Raji (cell line): Measurements from ENCODE around the gene PSMC3IP.

Experiments used
- POLR2A ChIP-seq: IDR thresholded peaks from 2 replicates; pipeline ENCODE4 v1.6.1; 2011; ENCODE audit warnings: low read depth, low read length, control low read depth; ENCODE audit not compliant: insufficient read depth

The PSMC3IP gene, protein sequence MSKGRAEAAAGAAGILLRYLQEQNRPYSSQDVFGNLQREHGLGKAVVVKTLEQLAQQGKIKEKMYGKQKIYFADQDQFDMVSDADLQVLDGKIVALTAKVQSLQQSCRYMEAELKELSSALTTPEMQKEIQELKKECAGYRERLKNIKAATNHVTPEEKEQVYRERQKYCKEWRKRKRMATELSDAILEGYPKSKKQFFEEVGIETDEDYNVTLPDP

DNA sequence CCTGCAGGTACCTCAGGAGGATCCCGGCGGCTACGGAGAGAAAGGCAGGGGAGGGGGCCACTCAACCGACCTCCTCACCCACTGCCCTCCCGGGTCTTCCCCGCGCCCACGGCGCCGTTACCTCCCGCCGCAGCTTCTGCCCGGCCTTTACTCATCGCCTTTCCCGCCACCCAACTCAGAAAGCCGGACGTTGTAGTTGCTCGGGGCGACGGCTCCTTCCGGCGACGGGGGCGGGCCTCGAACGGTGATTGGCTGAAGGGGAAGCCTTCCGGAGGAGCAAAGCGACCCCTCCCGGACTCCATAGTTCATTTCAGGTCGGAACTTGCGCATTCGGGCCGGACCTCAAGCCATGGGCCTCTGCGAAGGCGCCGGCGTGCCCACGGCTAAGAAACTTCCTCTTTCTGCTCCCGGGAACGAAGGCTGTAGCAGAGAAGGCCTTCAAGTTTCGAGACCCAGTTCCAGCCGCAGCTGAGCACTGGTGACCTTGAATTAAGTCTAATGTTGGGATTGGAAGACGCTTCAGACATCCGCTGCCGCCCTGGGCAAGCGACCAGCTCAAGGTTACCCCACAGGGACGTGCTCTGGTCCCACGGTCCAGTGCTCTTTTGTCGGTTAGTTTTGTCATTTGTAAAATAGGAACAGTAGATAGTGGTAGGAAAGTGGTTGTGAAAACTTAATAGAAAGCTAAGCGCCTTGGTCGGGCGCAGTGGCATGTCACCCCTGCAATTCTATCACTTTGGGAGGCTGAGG, at the start of gene PSMC3IP:
Gene PSMC3IP, minus strand, starts transcription at position 198 of the 750 bp plus-strand sequence. Its CDS starts 43 bp downstream, at position 155.
- TF ChIP-seq POLR2A: peak; percentile 81

DNA sequence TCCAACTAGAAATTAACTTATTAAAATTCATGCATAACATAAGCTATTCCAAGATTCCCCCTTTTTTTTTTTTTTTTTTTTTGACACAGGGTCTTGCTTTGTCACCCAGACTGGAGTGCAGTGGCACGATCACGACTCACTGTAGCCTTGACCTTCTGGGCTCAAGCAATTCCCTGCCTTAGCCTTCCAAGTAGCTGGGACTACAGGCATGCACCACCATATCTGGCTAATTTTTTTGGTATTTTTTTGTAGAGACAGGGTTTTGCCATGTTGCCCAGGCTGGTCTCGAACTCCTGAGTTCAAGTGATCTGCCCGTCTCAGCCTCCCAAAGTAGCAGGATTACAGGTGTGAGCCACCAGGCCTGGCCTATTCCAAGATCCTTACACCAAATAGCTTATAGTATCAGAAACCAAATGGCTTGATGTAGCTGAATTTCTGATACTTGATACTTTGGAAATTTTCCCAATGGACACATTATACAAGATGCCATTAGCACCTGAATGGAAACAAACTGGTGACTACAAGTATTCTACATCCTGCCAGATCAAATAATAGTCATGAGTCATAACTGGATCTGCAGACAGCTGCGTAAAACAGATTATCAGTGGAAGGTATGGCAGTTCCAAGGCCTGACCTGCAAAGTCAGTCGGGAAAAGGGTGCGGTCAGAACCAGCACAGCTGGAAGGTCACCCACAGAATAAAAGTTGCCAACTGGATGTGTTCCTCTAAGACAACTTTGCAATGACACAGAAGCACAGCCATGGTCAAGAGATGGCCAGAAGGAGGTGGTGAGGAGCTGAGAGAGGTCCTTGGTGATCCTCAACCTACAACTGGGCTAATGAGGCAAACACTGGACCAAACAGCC, 46.4 kb upstream of the PSMC3IP start:
- no peak for TF ChIP-seq POLR2A

DNA sequence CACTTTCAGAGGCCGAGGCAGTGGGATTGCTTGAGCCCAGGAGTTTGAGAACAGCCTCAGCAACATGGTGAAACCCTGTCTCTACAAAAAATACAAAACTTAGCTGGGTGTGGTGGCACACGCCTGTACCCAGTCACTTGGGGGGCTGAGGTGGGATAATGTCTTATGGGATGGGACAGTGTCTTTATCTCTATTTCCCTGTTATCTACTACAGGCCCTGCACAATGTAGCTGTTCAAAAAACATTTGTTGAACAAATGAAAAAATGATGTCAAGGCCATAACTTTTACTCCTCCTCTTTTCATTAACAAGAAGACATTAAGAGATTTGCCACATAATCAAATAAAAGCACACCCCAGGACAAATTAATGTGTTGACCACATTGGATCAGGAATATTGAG, 45.7 kb upstream of the PSMC3IP start:
- TF ChIP-seq POLR2A: no peak

DNA sequence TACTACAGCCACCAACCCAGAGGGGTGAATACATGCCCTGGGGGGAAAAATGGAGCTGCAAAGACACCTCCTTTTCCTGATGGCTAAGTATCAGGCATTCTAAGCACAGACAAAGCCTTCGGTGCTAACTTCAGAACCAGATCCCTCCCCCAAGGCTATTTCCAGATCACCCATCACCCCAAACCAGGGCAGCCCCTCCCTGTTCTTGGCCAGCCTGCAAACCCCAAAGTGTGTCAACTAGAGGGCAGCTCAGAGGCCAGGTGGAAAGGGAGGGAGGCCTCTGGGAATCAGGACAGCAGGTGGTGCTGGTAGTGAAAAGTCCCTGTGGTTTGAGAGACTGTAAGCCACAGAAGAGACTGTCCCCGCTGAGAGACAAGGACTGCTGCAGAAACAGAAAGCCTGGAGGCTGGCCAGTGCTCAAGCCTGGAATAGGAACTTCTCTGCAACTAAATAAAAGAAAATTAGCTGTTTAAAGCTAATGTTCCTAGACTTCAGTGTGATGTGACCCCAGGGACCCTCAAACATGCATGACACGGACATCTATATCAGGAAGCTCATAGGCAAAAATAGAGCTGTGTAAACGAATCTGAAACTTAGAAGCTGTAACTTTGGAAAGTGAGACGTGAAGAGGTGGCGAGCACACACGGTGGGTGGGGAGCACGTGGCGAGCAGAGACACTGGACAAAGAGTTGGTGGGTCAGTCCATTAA, 41.1 kb upstream of the PSMC3IP start:
- TF ChIP-seq POLR2A: no peak; the same call in 1 of the 2 replicates

GRCh38 chr17:42617956-42618431, 40.5 kb upstream of the PSMC3IP start:
- TF ChIP-seq POLR2A: no peak

DNA sequence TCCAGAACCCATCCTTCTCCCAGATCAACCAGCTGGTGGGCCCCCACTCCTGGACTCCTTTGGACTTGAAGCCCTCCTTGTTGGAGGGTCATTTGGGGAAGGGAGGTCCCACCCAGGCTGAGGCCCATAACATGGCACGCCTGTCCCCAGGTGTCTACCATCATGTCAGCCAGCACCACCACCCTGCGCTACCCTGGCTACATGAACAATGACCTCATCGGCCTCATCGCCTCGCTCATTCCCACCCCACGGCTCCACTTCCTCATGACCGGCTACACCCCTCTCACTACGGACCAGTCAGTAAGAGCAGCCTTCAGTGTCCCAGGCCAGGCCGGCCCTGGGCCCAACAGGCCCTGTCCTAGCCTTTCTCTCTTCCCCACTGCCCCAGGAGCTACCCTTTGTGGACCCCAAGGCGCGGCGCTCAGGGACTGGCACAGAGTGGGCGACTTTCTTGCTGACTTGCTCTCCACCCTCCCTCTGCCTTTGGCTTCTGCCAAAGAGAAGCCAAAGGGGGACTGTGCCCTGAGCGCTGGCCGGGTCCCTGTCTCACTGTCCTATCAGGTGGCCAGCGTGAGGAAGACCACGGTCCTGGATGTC, 36.3 kb upstream of the PSMC3IP start:
- TF ChIP-seq POLR2A: no peak

- TF ChIP-seq POLR2A: no peak
Measured at GRCh38 chr17:42612013-42612412, 34.5 kb upstream of the PSMC3IP start.

DNA sequence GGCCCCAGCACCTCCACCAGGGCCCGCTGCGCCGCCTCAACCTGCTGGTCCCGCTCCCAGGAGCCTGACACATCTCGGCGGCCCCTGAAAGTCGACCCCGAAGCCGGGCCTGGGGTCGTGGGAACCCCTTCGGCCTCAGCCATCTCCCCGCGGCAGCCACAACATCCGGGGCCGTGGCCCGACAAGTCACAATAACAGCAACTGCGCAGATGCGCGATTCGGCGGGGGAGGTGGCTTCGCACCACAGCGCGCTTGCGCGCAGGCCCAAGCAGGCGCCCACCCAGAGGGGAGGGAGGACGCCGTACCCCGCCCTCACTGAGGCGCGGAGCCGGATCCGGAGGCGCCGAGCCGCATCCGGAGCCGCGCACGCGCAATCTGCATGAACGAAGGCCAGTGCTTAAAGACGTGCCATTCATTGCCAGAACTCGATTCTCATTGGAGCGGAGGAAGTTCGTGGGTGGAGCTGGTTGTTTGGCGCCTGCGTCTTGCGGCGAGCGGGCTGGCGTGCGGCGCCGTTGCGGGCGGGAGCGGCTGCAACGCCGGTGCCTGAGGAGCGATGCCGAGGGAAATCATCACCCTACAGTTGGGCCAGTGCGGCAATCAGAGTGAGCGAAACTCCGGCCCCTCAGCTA, 31.8 kb upstream of the PSMC3IP start, which contains the start of the genes RETREG3 and TUBG1:
Gene RETREG3, minus strand, starts transcription at position 193 of the 632 bp plus-strand sequence. Its CDS starts 50 bp downstream, at position 143.
Gene TUBG1, plus strand, starts transcription at position 502 of the 632 bp plus-strand sequence. Its CDS starts 55 bp downstream, at position 557.
- peak; percentile 96 for TF ChIP-seq POLR2A

GRCh38 chr17:42608305-42609181, 31.0 kb upstream of the PSMC3IP start:
- TF ChIP-seq POLR2A: no peak

DNA sequence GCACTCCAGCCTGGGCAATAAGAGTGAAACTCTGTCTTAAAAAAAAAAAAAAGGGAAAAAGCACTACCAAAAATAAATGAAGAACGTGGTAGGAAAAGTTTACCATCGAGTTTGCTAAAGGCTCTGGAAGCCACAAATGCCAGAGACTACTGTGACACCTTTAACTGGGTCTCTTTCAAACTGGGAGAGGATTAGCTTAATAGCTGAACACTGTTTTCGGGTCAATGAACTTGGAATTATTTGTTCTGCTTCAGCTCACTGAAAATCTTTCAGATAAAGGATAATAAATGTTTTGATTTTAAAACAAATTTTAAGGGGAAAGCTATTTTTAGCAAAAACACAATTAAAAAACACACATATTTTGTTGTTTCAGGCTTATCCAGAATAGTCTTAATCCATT, 30.2 kb upstream of the PSMC3IP start:
- no peak for TF ChIP-seq POLR2A

- no peak for TF ChIP-seq POLR2A
Measured at GRCh38 chr17:42603318-42603717, 25.8 kb upstream of the PSMC3IP start.

DNA sequence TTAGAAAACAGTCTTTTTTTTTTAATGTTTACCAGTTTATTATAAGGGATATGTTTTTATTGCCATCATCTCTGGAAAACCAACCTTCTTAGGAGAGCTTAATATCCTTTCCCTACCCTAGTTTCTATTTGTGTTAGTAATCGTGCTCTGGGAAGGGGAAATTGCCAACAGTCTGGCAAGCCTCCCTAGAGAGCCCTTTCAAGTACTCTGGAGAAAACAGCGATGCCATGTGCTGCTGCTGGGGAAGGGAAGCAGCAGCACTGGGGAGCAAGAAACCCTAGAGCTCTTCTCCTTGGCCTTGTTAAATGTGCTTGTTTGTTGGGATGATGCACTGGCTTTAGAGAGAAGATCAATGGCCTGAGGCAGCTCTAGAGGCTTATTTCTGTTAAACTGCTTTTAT, 21.4 kb upstream of the PSMC3IP start:
- TF ChIP-seq POLR2A: no peak

GRCh38 chr17:42596386-42596785, 18.9 kb upstream of the PSMC3IP start:
- TF ChIP-seq POLR2A: no peak
